RWPE1 (cell line): Measurements from ENCODE around the gene BIRC3.

Experiments
- CTCF ChIA-PET: fragments of 350-600 bp; sonication (Branson Sonifier 250); formaldehyde crosslinking; extraction: SDS; loops from one replicate; lab custom pipeline; 2021; lab: Yijun Ruan, JAX
- POLR2A ChIA-PET: fragments of 400-600 bp; formaldehyde crosslinking; extraction: SDS; loops from one replicate; lab custom pipeline; 2020; ENCODE audit warnings: antibody characterized with exemption; ENCODE audit not compliant: low non-redundant PET; lab: Yijun Ruan, JAX
- DNase-seq: peaks from one replicate; pipeline ENCODE4 v3.0.0; 2012; ENCODE audit warnings: low spot score
- H3K27ac ChIP-seq: fragments of 450-650 bp; 2 replicates; pipeline ENCODE4 v1.5.1; 2017
- TF ChIP-seq, protein P1 (sequence below): fragments of 450-650 bp; conservative IDR thresholded peaks from 2 replicates; pipeline ENCODE4 v1.5.1; 2017; ENCODE audit warnings: low read depth, mild to moderate bottlenecking

The BIRC3 gene

DNA sequence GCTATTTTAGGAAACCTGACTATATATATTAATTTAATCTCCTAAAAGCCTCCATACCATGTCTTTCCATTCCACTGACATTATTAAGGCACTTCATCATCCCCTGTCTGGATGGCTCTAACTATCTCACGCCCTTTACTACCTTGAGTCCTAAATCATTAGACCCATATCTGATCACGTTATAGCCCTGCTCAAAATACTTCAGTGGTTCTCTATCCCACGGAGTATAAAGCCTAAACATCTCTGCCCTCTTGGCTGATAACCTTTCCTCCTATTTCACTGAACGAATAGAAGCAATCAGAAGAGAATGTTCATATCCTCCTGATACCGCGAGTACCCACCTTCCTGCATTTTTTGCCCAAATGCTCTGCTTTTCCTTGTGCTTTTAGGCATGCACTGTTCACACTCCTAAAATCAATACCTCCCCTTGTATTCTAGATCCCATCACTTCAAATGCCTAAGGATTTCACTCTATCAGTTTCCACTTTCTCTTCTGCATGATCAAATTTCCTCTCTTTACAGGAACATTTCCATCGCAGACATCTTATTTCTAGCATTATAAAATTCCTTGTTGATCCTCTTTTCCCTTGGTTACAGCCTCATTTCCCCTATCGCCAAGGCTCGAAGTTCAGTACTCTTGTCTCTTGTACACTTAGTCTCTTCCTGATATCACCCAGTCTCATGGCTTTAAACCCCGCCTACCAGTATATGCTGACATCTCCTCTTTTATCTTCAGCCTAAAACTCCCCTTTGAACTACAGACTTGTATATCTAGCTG, 45.0 kb upstream of the BIRC3 start:
- TF ChIP-seq, protein P1, sequence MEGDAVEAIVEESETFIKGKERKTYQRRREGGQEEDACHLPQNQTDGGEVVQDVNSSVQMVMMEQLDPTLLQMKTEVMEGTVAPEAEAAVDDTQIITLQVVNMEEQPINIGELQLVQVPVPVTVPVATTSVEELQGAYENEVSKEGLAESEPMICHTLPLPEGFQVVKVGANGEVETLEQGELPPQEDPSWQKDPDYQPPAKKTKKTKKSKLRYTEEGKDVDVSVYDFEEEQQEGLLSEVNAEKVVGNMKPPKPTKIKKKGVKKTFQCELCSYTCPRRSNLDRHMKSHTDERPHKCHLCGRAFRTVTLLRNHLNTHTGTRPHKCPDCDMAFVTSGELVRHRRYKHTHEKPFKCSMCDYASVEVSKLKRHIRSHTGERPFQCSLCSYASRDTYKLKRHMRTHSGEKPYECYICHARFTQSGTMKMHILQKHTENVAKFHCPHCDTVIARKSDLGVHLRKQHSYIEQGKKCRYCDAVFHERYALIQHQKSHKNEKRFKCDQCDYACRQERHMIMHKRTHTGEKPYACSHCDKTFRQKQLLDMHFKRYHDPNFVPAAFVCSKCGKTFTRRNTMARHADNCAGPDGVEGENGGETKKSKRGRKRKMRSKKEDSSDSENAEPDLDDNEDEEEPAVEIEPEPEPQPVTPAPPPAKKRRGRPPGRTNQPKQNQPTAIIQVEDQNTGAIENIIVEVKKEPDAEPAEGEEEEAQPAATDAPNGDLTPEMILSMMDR, result no peak
- DNase-seq, result no peak
- CTCF ChIA-PET, result no interaction called here
- H3K27ac ChIP-seq, result no peak overlapping the region
- POLR2A ChIA-PET, result no interaction called here

DNA sequence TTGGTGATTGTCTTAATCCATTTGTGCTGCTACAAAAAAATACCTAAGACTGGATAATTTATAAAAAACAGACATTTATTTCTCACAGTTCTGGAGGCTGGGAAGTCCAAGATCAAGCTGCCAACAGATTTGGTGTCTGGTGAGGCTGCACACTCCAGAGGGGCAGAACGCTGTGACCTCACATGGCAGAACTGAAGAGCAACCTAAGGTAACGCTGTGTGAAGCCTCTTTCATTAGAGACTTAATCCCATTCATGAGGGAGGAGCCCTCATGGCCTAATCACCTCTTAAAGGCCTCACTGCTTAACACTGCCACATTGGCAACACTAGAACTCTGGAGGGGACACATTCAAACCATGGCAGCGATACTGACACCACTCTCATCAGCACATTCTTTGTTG, 42.7 kb upstream of the BIRC3 start:
- no peak for DNase-seq
- no peak overlapping the region for H3K27ac ChIP-seq
- ChIA-PET CTCF (interaction anchor here (0.6 kb wide), 1 partner anchor 17 kb away, joined by 3 read pairs; no protein-coding TSS in a partner anchor), POLR2A (interaction anchor here (0.6 kb wide), 1 partner anchor 211 kb away, joined by 5 read pairs; no protein-coding TSS in a partner anchor)
- TF ChIP-seq, protein P1, result no peak

DNA sequence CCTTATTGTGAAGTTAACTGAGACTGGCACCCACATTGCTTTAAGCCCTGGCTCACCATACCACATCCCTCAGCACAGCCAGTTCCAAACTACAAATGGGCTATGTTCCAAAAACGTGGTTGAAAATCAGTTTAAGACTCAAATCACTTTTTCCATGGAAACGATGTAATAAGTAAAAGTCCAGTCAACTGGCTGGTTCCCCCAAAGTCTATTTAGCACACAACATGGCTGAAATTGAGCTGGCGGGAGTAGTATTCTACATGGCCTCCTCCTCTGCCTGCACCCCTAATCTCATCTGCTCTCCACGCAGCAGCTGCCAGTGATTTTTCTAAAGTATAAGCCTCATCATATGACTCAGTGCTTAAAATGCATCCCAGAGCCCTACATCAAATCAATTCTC, 40.9 kb upstream of the BIRC3 start:
- no peak overlapping the region for H3K27ac ChIP-seq
- CTCF ChIA-PET, result interaction anchor here (0.6 to 1.1 kb wide), 2 partner anchors 49 to 336 kb away, joined by 3 to 5 read pairs; no protein-coding TSS in a partner anchor
- POLR2A ChIA-PET, result no interaction called here
- TF ChIP-seq, protein P1, result no peak
- no peak for DNase-seq

DNA sequence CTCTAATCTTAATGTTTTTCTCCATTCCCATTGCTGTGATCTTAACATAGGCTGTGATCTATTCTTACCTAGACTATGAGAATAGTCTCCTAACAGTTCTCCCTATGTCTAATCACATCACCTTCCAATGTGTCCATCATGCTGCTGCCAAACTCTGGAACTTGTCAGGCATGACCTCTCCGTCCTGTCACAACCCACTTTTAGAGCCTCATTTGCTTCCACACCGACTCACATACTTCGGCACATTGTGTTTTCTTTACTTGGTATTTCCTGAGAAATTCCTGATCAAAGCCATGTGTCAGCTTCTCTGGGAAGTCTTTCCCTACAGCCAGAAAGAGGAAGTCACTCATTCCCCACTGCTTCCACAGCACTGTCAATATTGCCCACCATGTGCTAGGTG, 40.5 kb upstream of the BIRC3 start:
- POLR2A ChIA-PET, result no interaction called here
- CTCF ChIA-PET, result interaction anchor here (0.6 to 1.1 kb wide), 2 partner anchors 50 to 336 kb away, joined by 3 to 5 read pairs; no protein-coding TSS in a partner anchor
- no peak overlapping the region for H3K27ac ChIP-seq
- no peak for DNase-seq
- TF ChIP-seq, protein P1, result no peak

DNA sequence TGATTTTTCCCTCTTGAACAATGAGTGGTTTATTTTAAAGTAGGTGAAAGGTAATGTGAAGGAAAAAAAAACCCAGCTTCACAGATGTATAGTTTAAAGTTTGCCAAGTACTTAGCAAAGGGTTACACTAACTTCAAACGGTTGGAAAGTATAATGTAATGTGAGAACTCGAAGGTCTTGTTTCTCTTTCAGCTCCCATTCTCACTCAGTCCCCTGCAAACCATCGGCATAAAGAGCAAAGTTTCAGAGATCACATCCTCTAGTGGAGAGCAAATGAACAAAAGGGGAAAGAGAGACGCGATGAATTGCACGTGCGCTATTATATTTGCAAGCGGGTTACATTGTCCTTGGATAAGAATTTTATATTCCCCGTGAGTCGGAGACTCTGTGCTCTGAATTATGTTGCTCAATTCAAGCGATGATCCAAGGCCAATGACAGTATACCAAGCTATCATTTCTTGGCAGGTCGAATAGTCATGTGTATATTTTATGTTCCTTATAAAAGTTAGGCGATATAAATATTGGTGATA, 37.6 kb upstream of the BIRC3 start:
- no peak overlapping the region for H3K27ac ChIP-seq

DNA sequence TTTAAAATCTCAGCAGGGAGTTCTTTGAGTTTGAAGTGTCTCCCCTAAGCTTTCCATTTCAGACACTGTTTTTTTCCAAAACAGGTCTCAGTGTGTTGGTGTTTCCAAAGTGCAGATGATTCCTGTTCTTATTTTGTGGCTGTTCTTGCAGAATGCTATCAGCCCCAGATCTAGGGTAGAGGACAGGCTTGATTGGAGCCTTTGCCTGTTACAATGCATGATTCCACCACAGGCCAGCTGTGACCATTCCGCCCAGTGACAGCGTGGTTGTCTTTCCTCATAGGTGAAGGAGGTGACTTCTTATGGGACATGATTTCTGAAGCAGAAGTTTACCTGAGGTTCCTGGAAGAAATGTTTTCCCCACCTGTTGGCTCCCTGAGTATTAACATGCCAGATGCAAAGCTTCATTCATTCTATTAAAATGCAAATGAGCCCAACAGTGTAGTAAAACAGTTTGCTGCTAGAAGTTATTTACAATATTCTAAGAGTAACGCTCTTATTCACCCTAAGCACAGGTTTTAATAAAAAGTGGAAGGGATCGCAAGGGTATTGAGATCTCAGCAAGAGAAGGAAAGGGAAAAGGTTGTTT, 36.9 kb upstream of the BIRC3 start:
- no peak overlapping the region for H3K27ac ChIP-seq
- no peak for DNase-seq
- ChIA-PET POLR2A (no interaction called here), CTCF (interaction anchor here (0.8 to 1.3 kb wide), 2 partner anchors 14 to 332 kb away, joined by 4 to 6 read pairs; no protein-coding TSS in a partner anchor)
- TF ChIP-seq, protein P1, result no peak

More for the DNA sequence above, 37.6 kb upstream of the BIRC3 start:
- ChIA-PET CTCF (interaction anchor here (0.5 to 1.3 kb wide), 3 partner anchors 15 to 592 kb away, joined by 3 to 6 read pairs (median 4); no protein-coding TSS in a partner anchor), POLR2A (no interaction called here)
- DNase-seq, result no peak
- TF ChIP-seq, protein P1, result 0 out of 2 replicates have a peak, but pooled peaks have one; percentile 18
